GM18868 (cell line): ENCODE measurements around the gene MYO1F.
"Not testable (repeated sequence)": the region's sequence is repeated elsewhere in the genome, so short reads cannot be mapped to it uniquely, and the experiment has no call there.

Source experiments
- ATAC-seq: cut with Tn5 transposase; IDR thresholded peaks from one replicate; pipeline ENCODE4 v1.9.1; 2021; ENCODE audit warnings: mild to moderate bottlenecking, moderate library complexity; ENCODE audit not compliant: unreplicated experiment

MYO1F gene

GRCh38 chr19:8567522-8568172 lies 9.6 kb downstream of the MYO1F start:
- ATAC-seq, result no peak

GRCh38 chr19:8566855-8567254 lies 10.4 kb downstream of the MYO1F start:
- no peak for ATAC-seq

- not testable (repeated sequence) for ATAC-seq
These were observed 12.4 kb downstream of the MYO1F start for GRCh38 chr19:8564866-8565265.

- ATAC-seq, result no peak
These were observed 16.0 kb downstream of the MYO1F start for GRCh38 chr19:8561075-8561764.

GRCh38 chr19:8558325-8558724 lies 18.9 kb downstream of the MYO1F start:
- ATAC-seq, result no peak

- no peak for ATAC-seq
These were observed 19.5 kb downstream of the MYO1F start for GRCh38 chr19:8557642-8558238.

- ATAC-seq, result not testable (repeated sequence)
These were observed 23.5 kb downstream of the MYO1F start for GRCh38 chr19:8553729-8554128.

- no peak for ATAC-seq
These were observed 24.4 kb downstream of the MYO1F start for GRCh38 chr19:8552810-8553209.

GRCh38 chr19:8550070-8550469 lies 27.2 kb downstream of the MYO1F start:
- no peak for ATAC-seq

- no peak for ATAC-seq
These were observed 31.5 kb downstream of the MYO1F start for GRCh38 chr19:8545743-8546142.

GRCh38 chr19:8544168-8544567 lies 33.1 kb downstream of the MYO1F start:
- no peak for ATAC-seq

GRCh38 chr19:8539621-8540149 lies 37.6 kb downstream of the MYO1F start:
- no peak for ATAC-seq

GRCh38 chr19:8537099-8537498 lies 40.1 kb downstream of the MYO1F start:
- no peak for ATAC-seq

- ATAC-seq, result no peak
These were observed 41.0 kb downstream of the MYO1F start for GRCh38 chr19:8536282-8536681.

- no peak for ATAC-seq
These were observed 45.0 kb downstream of the MYO1F start for GRCh38 chr19:8532225-8532624.

- ATAC-seq, result no peak
These were observed 45.8 kb downstream of the MYO1F start for GRCh38 chr19:8531470-8531869.

GRCh38 chr19:8530061-8530679 lies 47.1 kb downstream of the MYO1F start:
- no peak for ATAC-seq

- ATAC-seq, result no peak
These were observed 47.8 kb downstream of the MYO1F start for GRCh38 chr19:8529369-8530006.

- no peak for ATAC-seq
These were observed 48.7 kb downstream of the MYO1F start for GRCh38 chr19:8528500-8528899.

GRCh38 chr19:8526345-8527091 lies 50.7 kb downstream of the MYO1F start:
- no peak for ATAC-seq

GRCh38 chr19:8525401-8525684 lies 51.9 kb downstream of the MYO1F start:
- no peak for ATAC-seq
